Osteoblast (primary cell): ENCODE results near the gene PPP1R12A. TPM values are rescaled to one million over a fixed set of nuclear protein-coding genes. Genes with fewer than 3 reads are reported as not detected.

Experiments used
- DNase-seq: peaks from one replicate; pipeline ENCODE4 v3.0.0; 2011; ENCODE audit warnings: low spot score, mixed read lengths; ENCODE audit not compliant: insufficient read length; ENCODE audit errors: missing footprints
- H2AFZ ChIP-seq: 2 replicates; pipeline ENCODE4 v1.6.0; 2011; ENCODE audit warnings: mild to moderate bottlenecking, low read length
- H3K27ac ChIP-seq: 2 replicates; pipeline ENCODE4 v1.5.1; 2011; ENCODE audit warnings: mild to moderate bottlenecking, low read depth, low read length, moderate library complexity
- H3K27me3 ChIP-seq: 2 replicates; pipeline ENCODE4 v1.6.0; 2012; ENCODE audit warnings: mild to moderate bottlenecking, control low read depth, inconsistent platforms, low read length, moderate library complexity; ENCODE audit not compliant: insufficient read depth
- H3K36me3 ChIP-seq: 2 replicates; pipeline ENCODE4 v1.5.1; 2011; ENCODE audit warnings: mild to moderate bottlenecking, low read length, control low read depth, moderate library complexity; ENCODE audit not compliant: insufficient read depth
- H3K4me1 ChIP-seq: 2 replicates; pipeline ENCODE4 v1.5.1; 2011; ENCODE audit warnings: mild to moderate bottlenecking, low read length, control low read depth, moderate library complexity; ENCODE audit not compliant: insufficient read depth
- H3K4me2 ChIP-seq: 2 replicates; pipeline ENCODE4 v1.6.0; 2011; ENCODE audit warnings: mild to moderate bottlenecking, low read length; ENCODE audit not compliant: insufficient read depth
- H3K4me3 ChIP-seq: fragments of 200-600 bp; sonication (generic); 3 replicates; pipeline ENCODE4 v1.5.1; 2012; ENCODE audit warnings: mild to moderate bottlenecking, low read length, inconsistent platforms; ENCODE audit not compliant: insufficient read depth
- H3K79me2 ChIP-seq: 2 replicates; pipeline ENCODE4 v1.6.0; 2012; ENCODE audit warnings: mild to moderate bottlenecking, low read length, control low read depth, inconsistent platforms; ENCODE audit not compliant: insufficient read depth
- H3K9me3 ChIP-seq: 2 replicates; pipeline ENCODE4 v1.5.1; 2011; ENCODE audit warnings: low read depth, low read length, control low read depth
- H4K20me1 ChIP-seq: 2 replicates; pipeline ENCODE4 v1.6.0; 2012; ENCODE audit warnings: mild to moderate bottlenecking, low read length, control low read depth; ENCODE audit not compliant: insufficient read depth
- CTCF ChIP-seq: IDR thresholded peaks from 2 replicates; pipeline ENCODE4 v1.5.1; 2011; ENCODE audit warnings: mild to moderate bottlenecking, low read depth, low read length, moderate library complexity; ENCODE audit errors: extremely low read depth
- total RNA-seq: library from RNA; depleted of rRNA; stranded (reverse); fragments of >200 nt; gene quantifications from 2 replicates; pipeline ENCODE4 v1.2.3, GENCODE V29; 2012

The PPP1R12A gene
- 118 and 165 TPM in 2 replicates for total RNA-seq

GRCh38 chr12:79935021-79935623, at the start of gene PPP1R12A:
Gene PPP1R12A (minus strand): TSS chr12:79935097. CDS start chr12:79934931, 166 bp downstream.
- Histone ChIP-seq H3K4me3 (peak within 1 kb of the TSS; percentile 97), H2AFZ (peak within 1 kb of the TSS; percentile 94), H3K4me2 (peak within 1 kb of the TSS; percentile 99), H3K79me2 (peaks cover 62% of the 10 kb centered on the region), H4K20me1 (peaks cover 22% of the 10 kb centered on the region), H3K27ac (peak within 1 kb of the TSS; percentile 93), H3K9me3 (no peaks in the 10 kb centered on the region), H3K27me3 (no peaks in the 10 kb centered on the region), H3K36me3 (no peaks in the 10 kb centered on the region), H3K4me1 (peaks cover 22% of the 10 kb centered on the region)
- DNase-seq = peak; percentile 93
- TF ChIP-seq CTCF = no peak

- Histone ChIP-seq H3K4me1 (peaks cover 37% of the 10 kb centered on the region), H4K20me1 (no peaks in the 10 kb centered on the region), H3K4me3 (peak overlapping the region; percentile 21), H3K27ac (peak overlapping the region; percentile 80), H3K27me3 (no peaks in the 10 kb centered on the region), H2AFZ (peak overlapping the region; percentile 60), H3K36me3 (no peaks in the 10 kb centered on the region), H3K79me2 (no peaks in the 10 kb centered on the region), H3K9me3 (no peaks in the 10 kb centered on the region), H3K4me2 (peak overlapping the region; percentile 71)
- peak; percentile 87 for DNase-seq
- TF ChIP-seq CTCF = no peak
Observed at GRCh38 chr12:79983986-79984620, 49.2 kb upstream of the PPP1R12A start.

GRCh38 chr12:79983492-79983891, 48.6 kb upstream of the PPP1R12A start:
- H3K4me3 ChIP-seq = peak overlapping the region; percentile 39
- DNase-seq = no peak
- H3K4me1 ChIP-seq = peaks cover 36% of the 10 kb centered on the region
- no peaks in the 10 kb centered on the region for H3K9me3 ChIP-seq
- no peaks in the 10 kb centered on the region for H3K27me3 ChIP-seq
- H3K36me3 ChIP-seq = no peaks in the 10 kb centered on the region
- H2AFZ ChIP-seq = peak overlapping the region; percentile 39
- TF ChIP-seq CTCF = no peak
- no peaks in the 10 kb centered on the region for H4K20me1 ChIP-seq
- peak overlapping the region; percentile 80 for H3K27ac ChIP-seq
- H3K79me2 ChIP-seq = no peaks in the 10 kb centered on the region
- peak overlapping the region; percentile 71 for H3K4me2 ChIP-seq
